OCI-LY3 (cell line): ENCODE data around the gene HMBS.

Experiments
- H2AFZ ChIP-seq: fragments of 200-600, 300-600 bp; shearing (Covaris generic); 2 replicates; pipeline ENCODE4 v1.6.0; 2014; ENCODE audit warnings: antibody characterized with exemption, low read depth, low read length
- H3K27ac ChIP-seq: fragments of 200-600, 300-600 bp; sonication (generic); 2 replicates; pipeline ENCODE4 v1.5.1; 2014; ENCODE audit warnings: mild to moderate bottlenecking, low read length, moderate library complexity, mixed read lengths
- H3K27me3 ChIP-seq: fragments of 200-600, 300-600 bp; sonication (generic); 2 replicates; pipeline ENCODE4 v1.6.1; 2014; ENCODE audit warnings: low read depth, low read length, mixed read lengths
- H3K36me3 ChIP-seq: fragments of 200-600, 300-600 bp; sonication (generic); replicated peaks from 2 replicates; pipeline ENCODE3; 2014; ENCODE audit warnings: low read depth, low read length, mixed read lengths
- H3K4me1 ChIP-seq: fragments of 300-600, 200-600 bp; sonication (generic); 2 replicates; pipeline ENCODE4 v1.6.1; 2014; ENCODE audit warnings: low read length, mixed read lengths
- H3K4me2 ChIP-seq: fragments of 200-600, 300-600 bp; sonication (generic); 2 replicates; pipeline ENCODE4 v1.6.1; 2014; ENCODE audit warnings: low read length, mixed read lengths
- H3K4me3 ChIP-seq: fragments of 300-600, 200-600 bp; sonication (generic); 2 replicates; pipeline ENCODE4 v1.5.1; 2014; ENCODE audit warnings: antibody characterized with exemption, mild to moderate bottlenecking, low read length, moderate library complexity
- H3K79me2 ChIP-seq: fragments of 300-600, 200-600 bp; shearing (Covaris generic); 2 replicates; pipeline ENCODE4 v1.6.1; 2014; ENCODE audit warnings: mild to moderate bottlenecking, low read length, mixed read lengths
- H3K9ac ChIP-seq: fragments of 300-600, 200-600 bp; shearing (Covaris generic); 2 replicates; pipeline ENCODE4 v1.6.0; 2014; ENCODE audit warnings: mild to moderate bottlenecking, low read length, moderate library complexity
- H3K9me3 ChIP-seq: fragments of 200-600, 300-600 bp; shearing (Covaris generic); 2 replicates; pipeline ENCODE4 v1.6.1; 2014; ENCODE audit warnings: low read length, mixed read lengths; ENCODE audit not compliant: insufficient read depth
- H4K20me1 ChIP-seq: fragments of 200-600, 300-600 bp; sonication (generic); 2 replicates; pipeline ENCODE4 v1.6.1; 2016; ENCODE audit warnings: low read length, mixed read lengths; ENCODE audit not compliant: insufficient read depth
- CTCF ChIP-seq: fragments of 200-600, 300-600 bp; sonication (generic); IDR thresholded peaks from 2 replicates; pipeline ENCODE4 v1.5.1; 2014; ENCODE audit warnings: antibody characterized with exemption, low read length, low read depth
- EZH2phosphoT487 ChIP-seq: fragments of 200-600 bp; shearing (Covaris generic); IDR thresholded peaks from 2 replicates; pipeline ENCODE4 v1.6.1; 2018; ENCODE audit warnings: antibody characterized with exemption, mixed run types, low read depth

HMBS gene

DNA sequence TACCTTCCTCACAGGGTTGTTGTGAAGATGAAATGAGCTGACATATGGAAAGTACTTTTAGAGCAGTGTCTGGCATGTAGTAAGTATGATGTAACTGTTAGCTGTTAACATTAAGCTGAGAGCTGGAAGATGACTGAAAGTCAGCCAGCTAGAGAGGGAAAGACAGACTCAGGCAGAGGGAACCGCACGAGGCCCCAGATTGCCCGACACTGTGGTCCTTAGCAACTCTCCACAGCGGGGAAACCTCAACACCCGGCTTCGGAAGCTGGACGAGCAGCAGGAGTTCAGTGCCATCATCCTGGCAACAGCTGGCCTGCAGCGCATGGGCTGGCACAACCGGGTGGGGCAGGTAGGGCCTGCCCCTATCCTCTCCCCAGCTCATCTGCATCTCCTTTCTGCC is 6.5 kb downstream of the HMBS start:
- H3K9me3 ChIP-seq = no peaks in the 10 kb centered on the region
- TF ChIP-seq CTCF (no peak), EZH2phosphoT487 (no peak)
- H3K27ac ChIP-seq = peak overlapping the region; percentile 15; the same call in 1 of the 2 replicates
- H3K79me2 ChIP-seq = peaks cover 39% of the 10 kb centered on the region
- H4K20me1 ChIP-seq = peaks cover 26% of the 10 kb centered on the region
- no peak overlapping the region for H3K4me2 ChIP-seq
- H2AFZ ChIP-seq = no peak overlapping the region
- H3K4me1 ChIP-seq = peaks cover 29% of the 10 kb centered on the region
- H3K36me3 ChIP-seq = peaks cover 39% of the 10 kb centered on the region
- H3K4me3 ChIP-seq = no peak overlapping the region
- H3K27me3 ChIP-seq = no peaks in the 10 kb centered on the region
- H3K9ac ChIP-seq = no peak overlapping the region

DNA sequence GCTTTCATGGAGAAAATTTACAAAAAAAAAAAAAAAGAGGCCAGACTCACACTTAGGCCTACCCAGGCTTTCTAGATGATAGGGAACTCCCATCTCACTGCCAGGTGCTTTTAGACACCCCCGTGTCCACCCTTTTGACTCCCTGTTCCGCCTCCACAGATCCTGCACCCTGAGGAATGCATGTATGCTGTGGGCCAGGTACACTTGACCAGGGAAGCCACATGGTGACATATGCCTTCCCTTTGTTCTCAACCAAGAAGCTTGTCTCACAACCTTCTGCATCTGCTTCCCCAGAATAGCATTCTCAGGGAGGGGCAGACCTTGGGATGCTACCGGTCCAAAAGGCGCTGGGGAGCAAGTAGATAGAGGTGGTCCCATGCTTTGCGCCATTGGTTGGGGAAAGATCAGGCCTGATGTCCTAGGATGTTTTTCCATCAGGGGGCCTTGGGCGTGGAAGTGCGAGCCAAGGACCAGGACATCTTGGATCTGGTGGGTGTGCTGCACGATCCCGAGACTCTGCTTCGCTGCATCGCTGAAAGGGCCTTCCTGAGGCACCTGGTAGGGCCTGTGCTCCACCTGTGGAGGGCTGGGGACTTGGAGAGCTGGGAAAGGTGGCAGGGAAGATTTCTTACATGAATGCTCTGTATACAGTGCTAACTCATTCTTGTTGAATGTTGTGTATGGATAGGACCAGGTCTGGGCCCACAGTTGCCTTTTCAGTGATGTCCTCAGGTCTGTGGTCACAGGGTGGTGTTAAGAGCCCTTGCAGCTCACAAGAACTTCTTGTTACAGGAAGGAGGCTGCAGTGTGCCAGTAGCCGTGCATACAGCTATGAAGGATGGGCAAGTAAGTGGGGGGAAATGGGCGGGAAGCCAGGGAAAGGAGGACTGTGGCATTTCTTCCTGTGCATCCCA is 7.5 kb downstream of the HMBS start:
- TF ChIP-seq CTCF (no peak), EZH2phosphoT487 (no peak)
- Histone ChIP-seq H2AFZ (no peak overlapping the region), H3K4me2 (peak overlapping the region; percentile 96), H3K9me3 (no peaks in the 10 kb centered on the region), H4K20me1 (peaks cover 26% of the 10 kb centered on the region), H3K27ac (peak overlapping the region; percentile 73), H3K79me2 (peaks cover 37% of the 10 kb centered on the region), H3K27me3 (no peaks in the 10 kb centered on the region), H3K9ac (peak overlapping the region; percentile 92; the same call in 1 of the 2 replicates), H3K4me3 (peak overlapping the region; percentile 97), H3K4me1 (peaks cover 31% of the 10 kb centered on the region), H3K36me3 (peaks cover 45% of the 10 kb centered on the region)

GRCh38 chr11:119092880-119093842 is 8.5 kb downstream of the HMBS start:
- peaks cover 26% of the 10 kb centered on the region for H4K20me1 ChIP-seq
- H3K27ac ChIP-seq = peak overlapping the region; percentile 73
- H3K4me1 ChIP-seq = peaks cover 31% of the 10 kb centered on the region
- TF ChIP-seq CTCF = no peak
- TF ChIP-seq EZH2phosphoT487 = no peak
- no peak overlapping the region for H2AFZ ChIP-seq
- no peaks in the 10 kb centered on the region for H3K9me3 ChIP-seq
- peak overlapping the region; percentile 97 for H3K4me3 ChIP-seq
- H3K79me2 ChIP-seq = peaks cover 37% of the 10 kb centered on the region
- peak overlapping the region; percentile 96 for H3K4me2 ChIP-seq
- peaks cover 54% of the 10 kb centered on the region for H3K36me3 ChIP-seq
- no peaks in the 10 kb centered on the region for H3K27me3 ChIP-seq
- H3K9ac ChIP-seq = peak overlapping the region; percentile 92
